Effector memory CD4-positive, alpha-beta T cell (primary cell): ENCODE data around the gene C15orf61.

Experiments
- DNase-seq, 3 donors: peaks; one replicate each; pipeline ENCODE4 v3.0.0-alpha.2; 2020
- H3K27ac ChIP-seq: 2 replicates; pipeline ENCODE4 v1.7.0; 2013; ENCODE audit warnings: mild to moderate bottlenecking, low read length, moderate library complexity; ENCODE audit not compliant: insufficient read depth, poor library complexity, severe bottlenecking
- H3K27me3 ChIP-seq: replicated peaks from 2 replicates; pipeline ENCODE4 v1.7.0; 2013; ENCODE audit warnings: mild to moderate bottlenecking, low read length; ENCODE audit not compliant: insufficient read depth, control insufficient read depth, poor library complexity, severe bottlenecking
- H3K36me3 ChIP-seq: 2 replicates; pipeline ENCODE4 v1.7.0; 2013; ENCODE audit warnings: mild to moderate bottlenecking, low read length, moderate library complexity; ENCODE audit not compliant: control insufficient read depth, insufficient read depth
- H3K4me1 ChIP-seq: 2 replicates; pipeline ENCODE4 v1.7.0; 2013; ENCODE audit warnings: low read length, mild to moderate bottlenecking; ENCODE audit not compliant: control insufficient read depth, insufficient read depth, poor library complexity, severe bottlenecking
- H3K4me3 ChIP-seq: 2 replicates; pipeline ENCODE4 v1.7.0; 2013; ENCODE audit warnings: low read length, low read depth, mild to moderate bottlenecking; ENCODE audit not compliant: insufficient read depth, poor library complexity, severe bottlenecking
- H3K9me3 ChIP-seq: 2 replicates; pipeline ENCODE4 v1.7.0; 2013; ENCODE audit warnings: mild to moderate bottlenecking, low read length, moderate library complexity; ENCODE audit not compliant: control insufficient read depth

C15orf61 gene

GRCh38 chr15:67579164-67579563 lies 58.2 kb downstream of the C15orf61 start:
- H3K36me3 ChIP-seq: no peaks in the 10 kb centered on the region
- H3K4me1 ChIP-seq: no peaks in the 10 kb centered on the region
- no peak overlapping the region for H3K27ac ChIP-seq
- H3K27me3 ChIP-seq: no peaks in the 10 kb centered on the region
- no peak overlapping the region for H3K4me3 ChIP-seq
- no peaks in the 10 kb centered on the region for H3K9me3 ChIP-seq
- no peak for DNase-seq
